Neural crest cell (in vitro differentiated cells): ENCODE measurements around the gene ARHGAP45. TPM values are rescaled to one million over a fixed set of nuclear protein-coding genes. Genes with fewer than 3 reads are reported as not detected.
A peak's percentile ranks its signal among the peaks of the same experiment; 100 is the strongest.

Experiments
- DNase-seq: peaks from one replicate; pipeline ENCODE4 v3.0.0; 2021; ENCODE audit warnings: low read depth, mixed read lengths, low spot score
- H3K27ac Mint-ChIP-seq: one replicate; pipeline ENCODE4 v1.8.0; 2021; ENCODE audit warnings: mild to moderate bottlenecking, mixed read lengths; ENCODE audit not compliant: unreplicated experiment
- H3K27me3 Mint-ChIP-seq: 2 replicates; pipeline ENCODE4 v1.8.0; 2021; ENCODE audit warnings: low read depth, mild to moderate bottlenecking, mixed read lengths
- H3K36me3 Mint-ChIP-seq: 2 replicates; pipeline ENCODE4 v1.8.0; 2021; ENCODE audit warnings: low read depth, mild to moderate bottlenecking, mixed read lengths
- H3K4me1 Mint-ChIP-seq: 2 replicates; pipeline ENCODE4 v1.8.0; 2021; ENCODE audit warnings: mixed read lengths
- H3K4me3 Mint-ChIP-seq: one replicate; pipeline ENCODE4 v1.8.0; 2021; ENCODE audit warnings: mild to moderate bottlenecking, mixed read lengths
- H3K9me3 Mint-ChIP-seq: 2 replicates; pipeline ENCODE4 v1.8.0; 2021; ENCODE audit warnings: mixed read lengths
- total RNA-seq: library from RNA; stranded (reverse); gene quantifications from 2 replicates; pipeline ENCODE4 v1.2.1, GENCODE V29; 2021
- TF ChIP-seq, protein P1 (sequence below): fragments of 200-600 bp; sonication (generic); conservative IDR thresholded peaks from 2 replicates; pipeline ENCODE4 v1.5.0; 2021; ENCODE audit warnings: antibody characterized with exemption, mild to moderate bottlenecking

The ARHGAP45 gene
- total RNA-seq, 1 donor from 2014 or later: 1.6 TPM

- DNase-seq: no peak
- TF ChIP-seq, protein P1, sequence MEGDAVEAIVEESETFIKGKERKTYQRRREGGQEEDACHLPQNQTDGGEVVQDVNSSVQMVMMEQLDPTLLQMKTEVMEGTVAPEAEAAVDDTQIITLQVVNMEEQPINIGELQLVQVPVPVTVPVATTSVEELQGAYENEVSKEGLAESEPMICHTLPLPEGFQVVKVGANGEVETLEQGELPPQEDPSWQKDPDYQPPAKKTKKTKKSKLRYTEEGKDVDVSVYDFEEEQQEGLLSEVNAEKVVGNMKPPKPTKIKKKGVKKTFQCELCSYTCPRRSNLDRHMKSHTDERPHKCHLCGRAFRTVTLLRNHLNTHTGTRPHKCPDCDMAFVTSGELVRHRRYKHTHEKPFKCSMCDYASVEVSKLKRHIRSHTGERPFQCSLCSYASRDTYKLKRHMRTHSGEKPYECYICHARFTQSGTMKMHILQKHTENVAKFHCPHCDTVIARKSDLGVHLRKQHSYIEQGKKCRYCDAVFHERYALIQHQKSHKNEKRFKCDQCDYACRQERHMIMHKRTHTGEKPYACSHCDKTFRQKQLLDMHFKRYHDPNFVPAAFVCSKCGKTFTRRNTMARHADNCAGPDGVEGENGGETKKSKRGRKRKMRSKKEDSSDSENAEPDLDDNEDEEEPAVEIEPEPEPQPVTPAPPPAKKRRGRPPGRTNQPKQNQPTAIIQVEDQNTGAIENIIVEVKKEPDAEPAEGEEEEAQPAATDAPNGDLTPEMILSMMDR: no peak
- Mint-ChIP-seq H3K4me1 (peaks cover 27% of the 10 kb centered on the region), H3K9me3 (no peaks in the 10 kb centered on the region), H3K27ac (no peak overlapping the region), H3K4me3 (peak overlapping the region; percentile 27), H3K27me3 (no peaks in the 10 kb centered on the region), H3K36me3 (peaks cover 3% of the 10 kb centered on the region)
Measured at GRCh38 chr19:1037621-1038064, 29.3 kb upstream of the ARHGAP45 start.

DNA sequence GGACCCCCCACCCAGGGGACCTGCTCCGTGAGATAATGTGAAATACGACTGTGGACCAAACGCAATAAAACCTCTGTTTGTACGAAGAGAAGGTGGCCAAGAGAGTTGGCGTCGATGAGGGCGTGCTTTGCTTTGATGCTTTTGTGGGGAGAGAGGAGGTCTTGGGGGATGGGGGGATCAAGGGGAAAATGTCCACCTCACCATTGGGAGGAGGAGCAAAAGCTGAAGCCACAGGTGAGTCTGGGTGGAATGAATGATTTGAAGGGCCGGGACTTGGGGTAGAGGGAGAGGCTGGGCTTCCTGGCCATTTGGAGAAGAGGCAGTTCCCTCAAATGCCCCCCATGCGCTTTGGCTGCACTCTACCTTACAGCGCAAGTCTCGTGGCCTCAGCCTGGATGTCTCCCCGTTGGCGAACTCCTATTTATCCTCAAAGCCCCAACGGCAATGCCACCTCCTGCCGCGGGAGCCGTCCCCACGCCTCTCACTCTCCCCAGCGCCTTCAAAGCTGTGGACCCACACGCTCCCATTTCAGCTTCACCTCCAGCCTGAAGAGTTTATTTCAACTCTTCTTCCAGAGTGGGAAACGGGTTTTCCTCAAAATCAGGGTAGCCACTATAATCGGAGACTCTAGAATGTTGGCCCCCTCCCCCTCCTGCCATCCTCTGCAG lies 27.9 kb upstream of the ARHGAP45 start:
- no peaks in the 10 kb centered on the region for H3K27me3 Mint-ChIP-seq
- H3K4me3 Mint-ChIP-seq: peak overlapping the region; percentile 97
- TF ChIP-seq, protein P1: no peak
- no peak for DNase-seq
- peak overlapping the region; percentile 19 for H3K27ac Mint-ChIP-seq
- H3K36me3 Mint-ChIP-seq: peaks cover 3% of the 10 kb centered on the region
- H3K4me1 Mint-ChIP-seq: peaks cover 27% of the 10 kb centered on the region
- H3K9me3 Mint-ChIP-seq: no peaks in the 10 kb centered on the region

GRCh38 chr19:1039646-1040475 lies 27.1 kb upstream of the ARHGAP45 start, which contains the start of gene ABCA7:
Gene ABCA7 (plus strand): TSS chr19:1040107. CDS start chr19:1041362, 1,255 bp downstream.
- peak; percentile 99 for DNase-seq
- Mint-ChIP-seq H3K36me3 (peaks cover 3% of the 10 kb centered on the region), H3K4me1 (peaks cover 27% of the 10 kb centered on the region), H3K4me3 (peak within 1 kb of the TSS; percentile 97), H3K9me3 (no peaks in the 10 kb centered on the region), H3K27ac (peak within 1 kb of the TSS; percentile 78), H3K27me3 (no peaks in the 10 kb centered on the region)
- TF ChIP-seq, protein P1: peak; percentile 10

GRCh38 chr19:1040476-1041271 lies 26.3 kb upstream of the ARHGAP45 start:
- TF ChIP-seq, protein P1: no peak
- Mint-ChIP-seq H3K27ac (peak overlapping the region; percentile 78), H3K4me3 (peak overlapping the region; percentile 97), H3K27me3 (no peaks in the 10 kb centered on the region), H3K36me3 (peaks cover 3% of the 10 kb centered on the region), H3K9me3 (no peaks in the 10 kb centered on the region), H3K4me1 (peaks cover 27% of the 10 kb centered on the region)
- DNase-seq: peak; percentile 79

GRCh38 chr19:1041272-1041834 lies 25.6 kb upstream of the ARHGAP45 start:
- Mint-ChIP-seq H3K9me3 (no peaks in the 10 kb centered on the region), H3K4me3 (peak overlapping the region; percentile 97), H3K36me3 (peaks cover 3% of the 10 kb centered on the region), H3K27me3 (no peaks in the 10 kb centered on the region), H3K27ac (peak overlapping the region; percentile 57), H3K4me1 (peaks cover 27% of the 10 kb centered on the region)
- TF ChIP-seq, protein P1: no peak
- no peak for DNase-seq
